GM12878 (cell line): Measurements from ENCODE around the gene DCST1. TPM values are rescaled to one million over a fixed set of nuclear protein-coding genes. Genes with fewer than 3 reads are reported as not detected.

Source experiments
- BCL3 ChIP-seq: IDR thresholded peaks from 2 replicates; pipeline ENCODE4 v1.6.1; 2011; ENCODE audit warnings: borderline replicate concordance, low read depth, mild to moderate bottlenecking, moderate library complexity, low read length; ENCODE audit not compliant: insufficient read depth, poor library complexity, severe bottlenecking
- CBX3 ChIP-seq: fragments of 200-600 bp; sonication (generic); IDR thresholded peaks from 2 replicates; pipeline ENCODE4 v1.6.1; 2016; ENCODE audit warnings: low read depth, borderline replicate concordance
- CHD2 ChIP-seq: IDR thresholded peaks from 2 replicates; pipeline ENCODE4 v1.6.1; 2011; ENCODE audit warnings: low read depth, low read length, improper control_type of control experiment, borderline replicate concordance
- CREB1 ChIP-seq: IDR thresholded peaks from 2 replicates; pipeline ENCODE4 v1.6.1; 2012; ENCODE audit warnings: low read depth, mild to moderate bottlenecking, inconsistent platforms
- CREM ChIP-seq: IDR thresholded peaks from 2 replicates; pipeline ENCODE4 v1.6.1; 2014; ENCODE audit warnings: antibody characterized with exemption, low read depth
- DPF2 ChIP-seq: fragments of 450-650 bp; IDR thresholded peaks from 2 replicates; pipeline ENCODE4 v1.6.1; 2017; ENCODE audit warnings: mild to moderate bottlenecking
- E2F8 ChIP-seq: fragments of 450-650 bp; IDR thresholded peaks from 2 replicates; pipeline ENCODE4 v1.6.1; 2018; ENCODE audit warnings: mild to moderate bottlenecking, low read depth, moderate library complexity; ENCODE audit not compliant: partially characterized antibody
- FOXK2 ChIP-seq: fragments of 450-650 bp; IDR thresholded peaks from 2 replicates; pipeline ENCODE4 v1.6.1; 2017; ENCODE audit warnings: mild to moderate bottlenecking, moderate library complexity
- GATAD2B ChIP-seq: fragments of 450-650 bp; conservative IDR thresholded peaks from 2 replicates; pipeline ENCODE4 v1.6.1; 2017; ENCODE audit warnings: low read depth, mild to moderate bottlenecking, moderate library complexity
- HDAC2 ChIP-seq: fragments of 200-600 bp; sonication (generic); IDR thresholded peaks from 2 replicates; pipeline ENCODE4 v1.6.1; 2017
- HDAC6 ChIP-seq: fragments of 200-600 bp; sonication (generic); IDR thresholded peaks from one replicate; pipeline ENCODE4 v1.8.0; 2017; ENCODE audit warnings: antibody characterized with exemption; ENCODE audit not compliant: unreplicated experiment
- IKZF2 ChIP-seq, 2 experiments: fragments of 450-650 bp; IDR thresholded peaks; 2 replicates each; pipeline ENCODE4 v1.6.1; 2017; ENCODE audit warnings: mild to moderate bottlenecking in 2 of 2, moderate library complexity in 2 of 2
- IRF3 ChIP-seq: fragments of 450-650 bp; IDR thresholded peaks from 2 replicates; pipeline ENCODE4 v1.6.1; 2014; ENCODE audit warnings: mild to moderate bottlenecking
- NBN ChIP-seq: fragments of 450-650 bp; IDR thresholded peaks from 2 replicates; pipeline ENCODE4 v1.6.1; 2016
- NFXL1 ChIP-seq: fragments of 450-650 bp; IDR thresholded peaks from 2 replicates; pipeline ENCODE4 v1.6.1; 2017; ENCODE audit warnings: antibody characterized with exemption, mild to moderate bottlenecking, borderline replicate concordance
- NFYA ChIP-seq: IDR thresholded peaks from 2 replicates; pipeline ENCODE4 v1.6.1; 2011; ENCODE audit warnings: low read depth, mild to moderate bottlenecking, low read length, improper control_type of control experiment, borderline replicate concordance
- POLR2A ChIP-seq: IDR thresholded peaks from 2 replicates; pipeline ENCODE4 v1.6.1; 2011; ENCODE audit warnings: low read depth, mild to moderate bottlenecking, low read length
- POLR2AphosphoS2 ChIP-seq: IDR thresholded peaks from 2 replicates; pipeline ENCODE4 v1.6.1; 2011; ENCODE audit warnings: low read depth, mild to moderate bottlenecking, low read length, improper control_type of control experiment, moderate library complexity
- POLR2AphosphoS5 ChIP-seq: IDR thresholded peaks from 2 replicates; pipeline ENCODE4 v1.6.1; 2011; ENCODE audit warnings: mild to moderate bottlenecking, low read length, inconsistent platforms
- RUNX3 ChIP-seq: IDR thresholded peaks from 2 replicates; pipeline ENCODE4 v1.6.1; 2012; ENCODE audit warnings: low read length, inconsistent platforms
- SMC3 ChIP-seq: IDR thresholded peaks from 2 replicates; pipeline ENCODE4 v1.6.1; 2011; ENCODE audit warnings: low read length, improper control_type of control experiment, borderline replicate concordance
- SRF ChIP-seq, 2 experiments: IDR thresholded peaks; 2 replicates each; pipeline ENCODE4 v1.6.1; 2011; ENCODE audit warnings: low read depth in 2 of 2, low read length in 2 of 2, mild to moderate bottlenecking in 1 of 2, moderate library complexity in 1 of 2
- TAF1 ChIP-seq: IDR thresholded peaks from 2 replicates; pipeline ENCODE4 v1.6.1; 2011; ENCODE audit warnings: mild to moderate bottlenecking, low read depth, low read length, borderline replicate concordance
- TBL1XR1 ChIP-seq: IDR thresholded peaks from 2 replicates; pipeline ENCODE4 v1.6.1; 2012; ENCODE audit warnings: low read depth, low read length, improper control_type of control experiment
- TCF7 ChIP-seq: IDR thresholded peaks from 2 replicates; pipeline ENCODE4 v1.6.1; 2014; ENCODE audit warnings: antibody characterized with exemption, borderline replicate concordance
- WRNIP1 ChIP-seq: IDR thresholded peaks from 2 replicates; pipeline ENCODE4 v1.6.1; 2011; ENCODE audit warnings: low read depth, low read length, improper control_type of control experiment, borderline replicate concordance
- ZNF274 ChIP-seq: IDR thresholded peaks from one replicate; pipeline ENCODE4 v1.8.0; 2011; ENCODE audit not compliant: insufficient read length, insufficient read depth
- ZNF384 ChIP-seq: IDR thresholded peaks from 2 replicates; pipeline ENCODE4 v1.6.1; 2012; ENCODE audit warnings: low read depth, mild to moderate bottlenecking, low read length, improper control_type of control experiment, borderline replicate concordance
- ZSCAN29 ChIP-seq: fragments of 450-650 bp; IDR thresholded peaks from 2 replicates; pipeline ENCODE4 v1.6.1; 2017; ENCODE audit warnings: mild to moderate bottlenecking, moderate library complexity
- polyA plus RNA-seq, 11 experiments: library from polyadenylated mRNA; depleted of rRNA in 4 of 11; unstranded in 6 of 11; stranded (reverse) in 5 of 11; fragments of >200 nt; fragmentation: Nextera tagmentation in 4 of 11; fragmentation: Illumina TruSeq in 1 of 11; extraction: Ambion mirVana in 4 of 11; extraction: Trizol in 1 of 11; gene quantifications; 1 replicate in 1 of 11; 2 replicates in 10 of 11; pipeline versions ENCODE4 v1.2.1 to v1.2.3, GENCODE V29; 2011 to 2016; ENCODE audit warnings: inconsistent platforms in 2 of 11, missing spikeins in 2 of 11, low read depth in 1 of 11
- total RNA-seq, 4 experiments: library from RNA; depleted of rRNA in 3 of 4; stranded (reverse); fragments of >200 nt in 3 of 4; fragmentation: Illumina TruSeq in 1 of 4; extraction: Trizol in 1 of 4; gene quantifications; 2 replicates each; pipeline versions ENCODE4 v1.2.1 to v1.2.3, GENCODE V29; 2013 to 2021

DCST1 gene
- total and polyA plus RNA-seq, 10 of the 15 experiments (the other 5 are each of a cell fraction or from before 2014, with no cell fraction given) = not detected

- TF ChIP-seq CBX3 (no peak), IKZF2 (IDR thresholded peaks at IDR 0.05) (no peak), NFYA (no peak), HDAC2 (no peak), ZNF274 (no peak), CREB1 (peak; percentile 50; the same call in 1 of the 2 replicates), POLR2AphosphoS2 (0 out of 2 replicates have a peak, but pooled peaks have one; percentile 62), NFXL1 (no peak), SRF (IDR thresholded peaks at IDR 0.05; ENCODE audit: low read depth in 2 of 2, low read length in 2 of 2) (no peak), POLR2A (peak; percentile 85), RUNX3 (peak; percentile 29), WRNIP1 (no peak), SMC3 (no peak), IRF3 (no peak), FOXK2 (no peak), CHD2 (no peak), ZSCAN29 (no peak), TBL1XR1 (no peak), NBN (no peak; the same call in 1 of the 2 replicates), GATAD2B (0 out of 2 replicates have a peak, but pooled peaks have one; percentile 46), CREM (peak; percentile 30; the same call in 1 of the 2 replicates), E2F8 (no peak), BCL3 (no peak), DPF2 (peak; percentile 72), HDAC6 (no peak), TAF1 (peak; percentile 66; the same call in 1 of the 2 replicates), ZNF384 (no peak), POLR2AphosphoS5 (peak; percentile 63; the same call in 1 of the 2 replicates), TCF7 (no peak)
Measured at GRCh38 chr1:155063550-155064110, 30.0 kb downstream of the DCST1 start, which contains the start of gene EFNA4 (continued).
